Adrenal gland (tissue), 12 donors: ENCODE results near the gene AADACL4. TPM values are rescaled to one million over a fixed set of nuclear protein-coding genes. Genes with fewer than 3 reads are reported as not detected.
A peak's percentile ranks its signal among the peaks of the same experiment; 100 is the strongest.

ENCODE experiments used
- DNase-seq, 7 donors: peaks; one replicate each; pipeline ENCODE4 v3.0.0-alpha.2; 2019 to 2020
- H3K27ac ChIP-seq, 5 donors: fragments of 200-600 bp; sonication (generic) in 4 of 5; 1 replicate in 3 of 5; 2 replicates in 2 of 5; pipeline versions ENCODE4 v1.5.1 to v1.8.0; 2016 to 2020; ENCODE audit warnings: mild to moderate bottlenecking in 1 of 5
- H3K27me3 ChIP-seq: fragments of 200-600 bp; 2 replicates; pipeline ENCODE4 v1.8.0; 2021
- H3K36me3 ChIP-seq, 2 donors: fragments of 200-600 bp; replicated peaks in 1 of 2; 1 replicate in 1 of 2; 2 replicates in 1 of 2; pipeline versions ENCODE4 v1.5.1 to v1.8.0; 2018 to 2022
- H3K4me1 ChIP-seq, 2 donors: fragments of 200-600 bp; replicated peaks in 1 of 2; 1 replicate in 1 of 2; 2 replicates in 1 of 2; pipeline versions ENCODE4 v1.5.1 to v1.8.0; 2018 to 2021
- H3K4me3 ChIP-seq, 4 donors: fragments of 200-600 bp; sonication (generic) in 3 of 4; one replicate each; pipeline ENCODE4 v1.5.1; 2016 to 2018
- H3K9me3 ChIP-seq, 3 donors: fragments of 200-600 bp; sonication (generic) in 1 of 3; replicated peaks in 1 of 3; 1 replicate in 2 of 3; 2 replicates in 1 of 3; pipeline versions ENCODE4 v1.5.1 to v1.8.0; 2016 to 2021
- CTCF ChIP-seq, 6 experiments: fragments of 450-650 bp in 4 of 6; fragments of 200-600 bp in 2 of 6; sonication (generic) in 1 of 6; IDR thresholded peaks; 1 replicate in 5 of 6; 2 replicates in 1 of 6; pipeline versions ENCODE4 v1.5.1 to v1.8.0; 2016 to 2021; ENCODE audit warnings: antibody characterized with exemption in 6 of 6, mild to moderate bottlenecking in 2 of 6, moderate library complexity in 1 of 6
- POLR2A ChIP-seq, 2 donors: fragments of 450-650 bp; IDR thresholded peaks; one replicate each; pipeline ENCODE4 v1.6.1; 2017; ENCODE audit warnings: antibody characterized with exemption in 2 of 2, mild to moderate bottlenecking in 2 of 2, moderate library complexity in 1 of 2
- WGBS, 4 donors: extraction: QIAGEN DNeasy Blood & Tissue Kit in 2 of 4; methylation state at CpG; one replicate each; pipeline versions ENCODE4 v1.1.5 to v1.1.7; 2013 to 2017; 5-methylcytosine and 5-hydroxymethylcytosine counted together
- intact Hi-C, 2 donors: fragments of 100-400 bp; cut with DNase I; formaldehyde crosslinking; loops; one replicate each; pipeline versions ENCODE4 v1.14.1 to v1.15.0; 2022 to 2023
- polyA plus RNA-seq, 3 donors: library from polyadenylated mRNA; stranded (reverse); fragments of 200-250 nt in 2 of 3; fragments of 350-450 nt in 1 of 3; fragmentation: Illumina TruSeq in 1 of 3; extraction: RNeasy Lipid Tissue Mini Kit (QIAGEN cat#74804) in 1 of 3; gene quantifications; one replicate each; pipeline ENCODE4 v1.2.3, GENCODE V29; 2013 to 2014
- total RNA-seq, 9 donors: library from RNA; depleted of rRNA in 4 of 9; stranded (reverse); fragments of >200 nt in 4 of 9; fragments of 120-200 nt in 1 of 9; fragmentation: NEBNext Ultra II Directional in 1 of 9; extraction: Animal tissue kit (Norgen Biotek cat#: 25700) in 1 of 9; gene quantifications; one replicate each; pipeline versions ENCODE4 v1.1.0 to v1.2.4, GENCODE V29; 2013 to 2023
- donor health status: healthy with polysubstance abuse.
- donor health status: Bipolar disorder and iron deficiency.
- donor health status: DM: yes; HTN: yes; CAD: no.
- donor health status: DM: no; HTN: no; CAD: no.
- donor health status: DM: no; HTN: no; CAD: no.
- donor health status: DM: yes; HTN: yes; CAD: no.

AADACL4 gene
- total and polyA plus RNA-seq, 12 donors = 0.06 to 0.16 (median 0.10) TPM; not detected in 9

DNA sequence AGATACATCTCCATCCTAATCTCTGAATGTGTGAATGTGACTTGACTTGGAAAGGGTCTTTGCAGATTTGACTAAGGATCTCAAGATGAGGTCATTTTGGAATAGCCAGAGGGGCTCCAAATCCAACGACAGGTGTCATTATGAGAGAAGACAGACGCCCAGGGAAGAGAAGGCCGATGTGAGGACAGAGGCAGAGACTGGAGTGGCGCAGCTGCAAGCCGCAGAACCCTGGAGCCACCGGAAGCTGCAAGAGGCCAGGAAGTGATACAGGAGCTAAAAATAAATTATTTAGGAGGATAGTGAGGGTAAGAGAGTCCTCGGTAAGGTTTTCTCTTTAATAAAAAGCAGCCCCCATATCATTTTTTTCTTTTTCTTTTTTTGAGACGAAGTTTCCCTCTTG, 9.7 kb upstream of the AADACL4 start:
- no peaks in the 10 kb centered on the region for H3K9me3 ChIP-seq
- H3K27ac ChIP-seq = no peak overlapping the region
- H3K36me3 ChIP-seq = no peaks in the 10 kb centered on the region
- no peak overlapping the region for H3K4me3 ChIP-seq
- intact Hi-C loops = no loop called here
- H3K4me1 ChIP-seq = no peaks in the 10 kb centered on the region
- H3K27me3 ChIP-seq = no peaks in the 10 kb centered on the region
- no peak for DNase-seq
- 56 to 67% (median 64%) methylated on average over 8 of the region's 8 CpGs for WGBS, 4 donors
- no peak for TF ChIP-seq POLR2A (IDR thresholded peaks at IDR 0.05)
- no peak for TF ChIP-seq CTCF (IDR thresholded peaks at IDR 0.05)

DNA sequence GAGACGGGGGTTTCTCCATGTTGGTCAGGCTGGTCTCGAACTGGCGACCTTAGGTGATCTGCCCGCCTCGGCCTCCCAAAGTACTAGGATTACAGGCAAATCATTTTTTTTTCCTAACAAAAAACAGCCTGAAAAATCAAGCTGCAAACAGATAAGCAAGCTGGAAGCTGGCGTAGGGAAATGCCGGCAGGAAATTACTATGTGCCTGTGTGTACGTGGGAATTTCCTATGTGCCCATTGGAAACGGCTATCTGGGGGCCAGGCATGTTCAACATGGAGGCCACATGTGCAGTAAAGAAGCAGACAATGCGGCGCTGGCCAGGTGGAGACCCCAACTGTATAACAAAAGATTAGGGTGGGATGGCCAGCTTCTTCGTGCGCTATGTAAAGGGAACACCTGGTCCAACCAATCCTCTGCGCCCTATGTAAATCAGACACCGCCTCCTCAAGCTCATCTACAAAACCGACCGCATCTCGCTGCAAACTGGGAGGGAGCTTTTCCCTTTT, 9.1 kb upstream of the AADACL4 start:
- WGBS, 4 donors = 83 to 88% (median 84%) methylated on average over 18 of the region's 18 CpGs
- intact Hi-C loops = no loop called here
- Histone ChIP-seq H3K4me1 (no peaks in the 10 kb centered on the region), H3K27me3 (no peaks in the 10 kb centered on the region), H3K4me3 (no peak overlapping the region), H3K27ac (no peak overlapping the region), H3K9me3 (peaks cover 0 to 6% (median 0%) of the 10 kb centered on the region in 3 donors), H3K36me3 (no peaks in the 10 kb centered on the region)
- no peak for TF ChIP-seq POLR2A (IDR thresholded peaks at IDR 0.05)
- no peak for DNase-seq

GRCh38 chr1:12636098-12636950, 7.6 kb upstream of the AADACL4 start:
- H3K27me3 ChIP-seq = no peaks in the 10 kb centered on the region
- 71 to 82% (median 75%) methylated on average over 12 to 15 of the region's 15 CpGs for WGBS, 4 donors
- intact Hi-C loops = no loop called here
- H3K4me3 ChIP-seq = no peak overlapping the region
- peak overlapping the region in 1 of 5 donors; percentile 62 for H3K27ac ChIP-seq
- peaks cover 0 to 20% (median 0%) of the 10 kb centered on the region in 3 donors for H3K9me3 ChIP-seq
- TF ChIP-seq POLR2A (IDR thresholded peaks at IDR 0.05) (no peak), CTCF (IDR thresholded peaks at IDR 0.05) (no peak)
- peak in 5 of 7 donors; percentile 21 to 55 (median 38) for DNase-seq
- H3K4me1 ChIP-seq = no peaks in the 10 kb centered on the region
- no peaks in the 10 kb centered on the region for H3K36me3 ChIP-seq

GRCh38 chr1:12637693-12638092, 6.2 kb upstream of the AADACL4 start:
- no peaks in the 10 kb centered on the region for H3K27me3 ChIP-seq
- WGBS, 4 donors = 76 to 93% (median 90%) methylated on average over 8 of the region's 8 CpGs
- peaks cover 0 to 21% (median 0%) of the 10 kb centered on the region in 3 donors for H3K9me3 ChIP-seq
- H3K4me3 ChIP-seq = no peak overlapping the region
- H3K27ac ChIP-seq = no peak overlapping the region
- TF ChIP-seq POLR2A (IDR thresholded peaks at IDR 0.05) (no peak), CTCF (IDR thresholded peaks at IDR 0.05) (no peak)
- intact Hi-C loops = no loop called here
- no peak for DNase-seq
- no peaks in the 10 kb centered on the region for H3K36me3 ChIP-seq
- H3K4me1 ChIP-seq = no peaks in the 10 kb centered on the region
